IgD-negative memory B cell (primary cell): ENCODE measurements around the gene SLX4IP. TPM values are rescaled to one million over a fixed set of nuclear protein-coding genes. Genes with fewer than 3 reads are reported as not detected.

Experiments
- H3K27ac Mint-ChIP-seq, 3 donors: one replicate each; pipeline ENCODE4 v1.8.0; 2020 to 2022; ENCODE audit warnings: mild to moderate bottlenecking in 3 of 3, mixed read lengths in 3 of 3, moderate library complexity in 1 of 3
- H3K27me3 Mint-ChIP-seq: one replicate; pipeline ENCODE4 v1.8.0; 2021; ENCODE audit warnings: mixed read lengths
- H3K36me3 Mint-ChIP-seq: one replicate; pipeline ENCODE4 v1.8.0; 2020; ENCODE audit warnings: mild to moderate bottlenecking, mixed read lengths
- H3K4me1 Mint-ChIP-seq, 3 donors: one replicate each; pipeline ENCODE4 v1.8.0; 2020 to 2022; ENCODE audit warnings: mixed read lengths in 3 of 3, mild to moderate bottlenecking in 1 of 3
- H3K4me3 Mint-ChIP-seq, 4 donors: one replicate each; pipeline ENCODE4 v1.8.0; 2020 to 2022; ENCODE audit warnings: mild to moderate bottlenecking in 4 of 4, mixed read lengths in 4 of 4, moderate library complexity in 3 of 4
- H3K9me3 Mint-ChIP-seq, 3 donors: one replicate each; pipeline ENCODE4 v1.8.0; 2020 to 2021; ENCODE audit warnings: mixed read lengths in 3 of 3, mild to moderate bottlenecking in 1 of 3
- polyA plus RNA-seq: library from polyadenylated mRNA; unstranded; fragments of 300-500 nt; fragmentation: Illumina TruSeq; gene quantifications from one replicate; pipeline ENCODE4 v1.2.3, GENCODE V29; 2021

Gene SLX4IP
- polyA plus RNA-seq, 1 donor from 2014 or later = 2.0 TPM

DNA sequence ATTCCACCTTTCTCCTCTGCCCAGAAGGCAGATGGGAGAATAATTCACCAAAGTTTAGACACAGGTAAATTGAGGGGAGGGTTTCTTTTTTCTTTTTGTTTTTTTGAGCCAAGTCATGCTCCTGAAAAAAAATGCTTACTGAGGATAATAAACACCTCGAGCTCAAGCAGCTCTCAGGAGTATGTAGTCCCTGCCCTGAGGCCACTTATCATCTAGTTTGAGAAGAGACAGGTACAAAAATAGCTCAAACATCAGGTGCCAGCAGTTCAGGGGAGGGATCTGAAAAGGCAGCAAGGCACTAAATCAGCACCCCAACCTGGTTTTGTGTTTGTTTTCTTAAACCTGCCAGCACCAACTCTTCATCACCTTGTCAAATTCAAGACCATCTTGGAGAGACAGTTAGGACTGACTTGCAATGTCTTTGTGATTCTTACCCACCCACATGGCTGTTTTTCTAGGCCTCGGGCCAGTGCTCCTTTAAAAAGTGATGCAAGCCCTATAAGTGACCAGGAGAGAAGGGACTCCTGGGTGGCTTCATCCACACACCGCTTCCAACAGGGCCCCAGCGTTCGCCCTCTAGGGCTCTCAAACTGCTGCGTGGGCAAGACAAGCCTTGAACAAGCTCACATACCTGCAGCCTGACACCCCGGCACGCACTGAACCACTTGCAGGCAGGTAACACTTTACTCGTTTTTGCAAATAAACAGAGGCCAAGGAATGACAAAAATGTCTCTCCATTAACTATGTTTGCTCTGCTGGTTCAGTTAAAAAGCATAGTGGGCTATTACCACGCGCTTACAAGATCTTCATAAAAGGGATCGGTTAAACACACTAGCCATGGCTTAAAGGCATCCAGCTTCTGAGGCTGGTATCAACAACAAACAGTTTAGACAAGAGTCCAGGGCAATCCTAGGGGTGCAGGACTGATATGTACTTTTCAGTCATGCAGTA is 224.8 kb downstream of the SLX4IP start:
- Mint-ChIP-seq H3K4me1 (peaks cover 0 to 2% (median 0%) of the 10 kb centered on the region in 3 donors), H3K27me3 (peaks cover 35% of the 10 kb centered on the region), H3K9me3 (peaks cover 0 to under 1% (median 0%) of the 10 kb centered on the region in 3 donors), H3K27ac (no peak overlapping the region), H3K36me3 (peaks cover 2% of the 10 kb centered on the region), H3K4me3 (no peak overlapping the region)

- Mint-ChIP-seq H3K27me3 (peaks cover 36% of the 10 kb centered on the region), H3K27ac (no peak overlapping the region), H3K4me3 (no peak overlapping the region), H3K4me1 (peaks cover 0 to 2% (median 0%) of the 10 kb centered on the region in 3 donors), H3K9me3 (peaks cover 0 to 1% (median 0%) of the 10 kb centered on the region in 3 donors), H3K36me3 (peaks cover 2% of the 10 kb centered on the region)
Observed at GRCh38 chr20:10660661-10661060, 225.6 kb downstream of the SLX4IP start.

DNA sequence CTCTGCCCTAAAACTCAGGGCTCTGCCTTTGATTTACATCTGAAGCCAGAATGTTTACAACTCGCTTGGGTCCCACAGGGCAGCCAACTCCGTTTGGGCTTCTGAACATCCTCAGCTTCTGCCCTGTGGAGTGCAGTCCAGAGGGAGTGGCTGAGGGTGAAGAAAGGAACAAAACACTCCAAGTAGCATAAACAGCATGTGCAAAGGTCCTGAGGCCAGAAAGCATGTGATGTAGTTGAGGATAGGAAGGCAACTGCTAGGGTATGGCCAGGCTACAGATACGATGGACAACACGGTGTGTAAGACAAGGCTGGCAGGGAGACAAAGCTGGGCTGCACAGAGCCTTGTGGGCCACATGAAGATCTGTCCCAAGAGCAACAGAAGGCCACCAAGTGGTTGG is 226.2 kb downstream of the SLX4IP start:
- Mint-ChIP-seq H3K4me3 (no peak overlapping the region), H3K27ac (no peak overlapping the region)

GRCh38 chr20:10662151-10662550 is 227.0 kb downstream of the SLX4IP start:
- no peak overlapping the region for H3K4me3 Mint-ChIP-seq
- peaks cover 0 to 3% (median 1%) of the 10 kb centered on the region in 3 donors for H3K9me3 Mint-ChIP-seq
- H3K36me3 Mint-ChIP-seq = peaks cover 2% of the 10 kb centered on the region
- peaks cover 0 to 2% (median 0%) of the 10 kb centered on the region in 3 donors for H3K4me1 Mint-ChIP-seq
- H3K27me3 Mint-ChIP-seq = peaks cover 36% of the 10 kb centered on the region
- H3K27ac Mint-ChIP-seq = no peak overlapping the region

More for the DNA sequence above, 226.2 kb downstream of the SLX4IP start:
- H3K36me3 Mint-ChIP-seq = peaks cover 2% of the 10 kb centered on the region
- peaks cover 0 to 2% (median 1%) of the 10 kb centered on the region in 3 donors for H3K9me3 Mint-ChIP-seq
- peaks cover 0 to 2% (median 0%) of the 10 kb centered on the region in 3 donors for H3K4me1 Mint-ChIP-seq
- H3K27me3 Mint-ChIP-seq = peaks cover 36% of the 10 kb centered on the region

GRCh38 chr20:10662661-10663458 is 227.8 kb downstream of the SLX4IP start:
- no peak overlapping the region for H3K4me3 Mint-ChIP-seq

GRCh38 chr20:10663756-10664155 is 228.7 kb downstream of the SLX4IP start:
- Mint-ChIP-seq H3K4me3 (no peak overlapping the region), H3K27me3 (peaks cover 40% of the 10 kb centered on the region), H3K4me1 (peaks cover 0 to 2% (median 0%) of the 10 kb centered on the region in 3 donors), H3K9me3 (peaks cover 0 to 3% (median 1%) of the 10 kb centered on the region in 3 donors), H3K36me3 (no peaks in the 10 kb centered on the region), H3K27ac (no peak overlapping the region)

More at GRCh38 chr20:10662661-10663458, 227.8 kb downstream of the SLX4IP start:
- peaks cover 0 to 2% (median 0%) of the 10 kb centered on the region in 3 donors for H3K4me1 Mint-ChIP-seq
- H3K36me3 Mint-ChIP-seq = peaks cover under 1% of the 10 kb centered on the region
- peaks cover 0 to 3% (median 1%) of the 10 kb centered on the region in 3 donors for H3K9me3 Mint-ChIP-seq
- H3K27ac Mint-ChIP-seq = no peak overlapping the region
- peaks cover 39% of the 10 kb centered on the region for H3K27me3 Mint-ChIP-seq

DNA sequence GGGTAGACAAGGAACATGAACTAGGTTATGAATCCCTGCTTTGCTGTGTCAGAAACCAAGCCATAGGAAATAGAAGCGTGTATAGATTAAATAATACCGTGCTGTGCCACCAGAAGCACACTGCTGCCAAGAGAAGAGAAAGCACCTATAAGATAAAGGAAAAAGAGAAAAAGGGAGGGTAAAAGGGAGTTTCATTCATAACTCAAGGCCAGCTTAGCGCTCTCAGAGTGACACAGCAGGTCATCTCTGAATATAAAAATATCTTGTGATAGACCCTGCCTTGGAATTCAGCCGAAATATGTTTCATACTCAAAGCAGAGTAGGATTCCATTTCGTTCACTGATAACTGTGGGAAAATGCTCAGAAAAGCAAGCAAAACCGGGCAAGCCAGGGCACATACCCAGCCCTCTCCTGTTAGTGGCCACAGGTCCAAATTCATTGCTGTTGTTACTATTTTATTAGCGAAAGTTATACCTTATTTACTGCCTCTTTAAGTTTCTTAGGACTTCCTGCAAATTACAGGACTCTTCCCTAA is 230.0 kb downstream of the SLX4IP start:
- no peak overlapping the region for H3K27ac Mint-ChIP-seq
- no peak overlapping the region for H3K4me3 Mint-ChIP-seq
- peaks cover 0 to 3% (median 3%) of the 10 kb centered on the region in 3 donors for H3K4me1 Mint-ChIP-seq
- peaks cover 46% of the 10 kb centered on the region for H3K27me3 Mint-ChIP-seq
- H3K36me3 Mint-ChIP-seq = no peaks in the 10 kb centered on the region
- peaks cover 0 to 3% (median 3%) of the 10 kb centered on the region in 3 donors for H3K9me3 Mint-ChIP-seq

DNA sequence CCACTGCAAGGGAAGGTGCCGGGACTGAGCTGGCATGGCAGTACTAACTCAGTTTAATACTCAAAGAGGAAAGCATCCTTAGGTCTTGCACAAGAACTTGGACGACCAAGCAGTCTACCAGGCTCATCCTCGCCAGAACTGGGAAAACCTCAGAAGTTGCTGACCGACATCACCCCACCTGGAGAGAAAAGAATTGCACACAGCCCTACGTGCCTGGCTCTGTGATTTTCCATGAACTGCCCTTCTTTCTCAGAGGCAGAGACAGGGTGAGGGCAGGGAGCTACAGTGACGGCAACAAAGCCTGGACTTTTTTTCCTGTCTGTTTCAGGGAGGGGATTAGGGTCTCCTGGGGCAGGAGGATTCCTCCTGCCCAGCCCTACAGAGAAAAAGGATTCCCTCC is 230.7 kb downstream of the SLX4IP start:
- H3K27ac Mint-ChIP-seq = no peak overlapping the region
- peaks cover 48% of the 10 kb centered on the region for H3K27me3 Mint-ChIP-seq
- H3K4me3 Mint-ChIP-seq = no peak overlapping the region
- no peaks in the 10 kb centered on the region for H3K36me3 Mint-ChIP-seq
- H3K9me3 Mint-ChIP-seq = peaks cover 0 to 6% (median 4%) of the 10 kb centered on the region in 3 donors
- peaks cover 7 to 10% (median 10%) of the 10 kb centered on the region in 3 donors for H3K4me1 Mint-ChIP-seq

- Mint-ChIP-seq H3K27me3 (peaks cover 52% of the 10 kb centered on the region), H3K4me3 (peak overlapping the region in 1 of 4 donors; percentile 33), H3K36me3 (no peaks in the 10 kb centered on the region), H3K4me1 (peaks cover 13 to 16% (median 13%) of the 10 kb centered on the region in 3 donors), H3K27ac (no peak overlapping the region), H3K9me3 (peaks cover 0 to 8% (median 4%) of the 10 kb centered on the region in 3 donors)
Observed at GRCh38 chr20:10666221-10667076, 231.3 kb downstream of the SLX4IP start.

DNA sequence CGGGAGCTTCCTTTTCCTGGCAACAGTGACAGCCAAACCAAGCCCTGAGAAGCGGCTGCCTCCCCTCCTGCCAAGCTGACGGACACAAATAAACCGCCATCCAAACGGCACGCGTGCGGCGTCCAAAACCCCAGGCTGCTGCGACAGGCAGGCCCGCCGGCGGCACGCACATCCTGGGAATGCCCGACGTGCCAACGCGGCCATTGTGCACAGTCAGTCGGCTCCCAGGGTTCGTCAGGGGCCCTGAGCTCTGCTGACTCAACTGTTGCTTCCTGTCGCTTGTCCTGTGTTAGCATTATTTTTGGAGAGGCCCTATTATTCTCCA is 231.9 kb downstream of the SLX4IP start:
- no peak overlapping the region for H3K27ac Mint-ChIP-seq
- H3K4me3 Mint-ChIP-seq = no peak overlapping the region
- H3K27me3 Mint-ChIP-seq = peaks cover 53% of the 10 kb centered on the region
- peaks cover 14 to 17% (median 15%) of the 10 kb centered on the region in 3 donors for H3K4me1 Mint-ChIP-seq
- peaks cover 0 to 8% (median 4%) of the 10 kb centered on the region in 3 donors for H3K9me3 Mint-ChIP-seq
- H3K36me3 Mint-ChIP-seq = no peaks in the 10 kb centered on the region

- H3K9me3 Mint-ChIP-seq = peaks cover 0 to 8% (median 4%) of the 10 kb centered on the region in 3 donors
- no peak overlapping the region for H3K4me3 Mint-ChIP-seq
- H3K27me3 Mint-ChIP-seq = peaks cover 56% of the 10 kb centered on the region
Observed at GRCh38 chr20:10667560-10668167, 232.6 kb downstream of the SLX4IP start.

GRCh38 chr20:10668677-10669368 is 233.7 kb downstream of the SLX4IP start:
- Mint-ChIP-seq H3K4me3 (no peak overlapping the region), H3K9me3 (peaks cover 0 to 8% (median 4%) of the 10 kb centered on the region in 3 donors), H3K36me3 (no peaks in the 10 kb centered on the region), H3K4me1 (peaks cover 15 to 25% (median 18%) of the 10 kb centered on the region in 3 donors), H3K27ac (no peak overlapping the region), H3K27me3 (peaks cover 58% of the 10 kb centered on the region)

More at GRCh38 chr20:10667560-10668167, 232.6 kb downstream of the SLX4IP start:
- H3K36me3 Mint-ChIP-seq = no peaks in the 10 kb centered on the region
- no peak overlapping the region for H3K27ac Mint-ChIP-seq
- peaks cover 17 to 20% (median 18%) of the 10 kb centered on the region in 3 donors for H3K4me1 Mint-ChIP-seq

DNA sequence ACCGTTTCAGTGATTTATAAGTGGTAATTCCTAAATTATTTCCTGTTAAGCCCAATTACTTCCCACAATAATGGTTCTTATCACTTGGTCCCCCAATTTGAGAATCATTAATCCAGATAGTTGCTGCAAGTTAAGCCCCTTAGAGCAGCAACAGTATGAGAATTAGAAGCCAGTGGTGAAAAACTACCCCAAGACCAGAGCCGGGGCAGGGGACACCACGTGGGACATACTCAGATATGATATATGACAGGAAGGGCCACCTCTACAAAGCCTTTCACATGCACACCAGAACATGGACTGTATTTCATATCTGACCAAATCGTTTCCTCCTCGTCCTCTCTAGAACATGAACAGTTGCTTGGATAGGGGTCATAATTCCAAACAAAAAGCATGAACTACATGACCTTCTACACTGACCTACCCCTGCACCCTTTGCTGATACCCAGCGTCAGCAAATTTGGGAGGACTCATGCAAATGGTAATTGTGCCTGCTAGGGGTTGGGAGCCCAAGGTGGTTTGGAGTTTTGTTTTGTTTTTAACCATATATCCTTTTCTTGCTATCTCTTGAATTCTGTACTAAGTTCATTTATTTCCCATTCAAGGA is 234.8 kb downstream of the SLX4IP start:
- Mint-ChIP-seq H3K9me3 (peaks cover 0 to 8% (median 4%) of the 10 kb centered on the region in 3 donors), H3K27me3 (peaks cover 52% of the 10 kb centered on the region), H3K36me3 (no peaks in the 10 kb centered on the region), H3K4me1 (peaks cover 15 to 25% (median 18%) of the 10 kb centered on the region in 3 donors), H3K4me3 (peak overlapping the region in 3 of 4 donors; percentile 11 to 66 (median 62)), H3K27ac (peak overlapping the region in 1 of 3 donors; percentile 70)
